Hepatocyte (in vitro differentiated cells): Measurements from ENCODE around the gene MAP3K3. TPM values are rescaled to one million over a fixed set of nuclear protein-coding genes. Genes with fewer than 3 reads are reported as not detected.

ENCODE experiments used
- DNase-seq: peaks from one replicate; pipeline ENCODE4 v3.0.0-alpha.2; 2016; ENCODE audit warnings: low spot score
- H2AFZ ChIP-seq: fragments of 200-600 bp; sonication (generic); 2 replicates; pipeline ENCODE4 v1.6.0; 2016; ENCODE audit warnings: antibody characterized with exemption, mild to moderate bottlenecking
- H3K27ac ChIP-seq: fragments of 200-600 bp; sonication (generic); 2 replicates; pipeline ENCODE4 v1.5.1; 2016; ENCODE audit warnings: mild to moderate bottlenecking
- H3K27me3 ChIP-seq: fragments of 200-600 bp; sonication (generic); 2 replicates; pipeline ENCODE4 v1.6.1; 2016
- H3K36me3 ChIP-seq: fragments of 200-600 bp; sonication (generic); replicated peaks from 2 replicates; pipeline ENCODE4 v1.5.1; 2016; ENCODE audit warnings: low read depth; ENCODE audit not compliant: insufficient read depth
- H3K4me1 ChIP-seq: fragments of 200-600 bp; sonication (generic); 2 replicates; pipeline ENCODE4 v1.5.1; 2016; ENCODE audit warnings: mild to moderate bottlenecking, moderate library complexity; ENCODE audit not compliant: insufficient read depth
- H3K4me2 ChIP-seq: fragments of 200-600 bp; sonication (generic); 2 replicates; pipeline ENCODE4 v1.6.0; 2016
- H3K4me3 ChIP-seq: fragments of 200-600 bp; sonication (generic); 2 replicates; pipeline ENCODE4 v1.5.1; 2016; ENCODE audit warnings: mild to moderate bottlenecking
- H3K79me2 ChIP-seq: fragments of 200-600 bp; sonication (generic); 2 replicates; pipeline ENCODE4 v1.6.0; 2017; ENCODE audit warnings: mild to moderate bottlenecking
- H3K9me2 ChIP-seq: fragments of 200-600 bp; sonication (generic); replicated peaks from 2 replicates; pipeline ENCODE4 v1.6.0; 2017; ENCODE audit warnings: mild to moderate bottlenecking; ENCODE audit not compliant: insufficient read depth
- H3K9me3 ChIP-seq: fragments of 200-600 bp; sonication (generic); 2 replicates; pipeline ENCODE4 v1.5.1; 2016; ENCODE audit warnings: low read depth, mild to moderate bottlenecking
- H4K20me1 ChIP-seq: fragments of 200-600 bp; sonication (generic); 2 replicates; pipeline ENCODE4 v1.6.0; 2016; ENCODE audit warnings: mild to moderate bottlenecking; ENCODE audit not compliant: insufficient read depth, poor library complexity, severe bottlenecking
- EZH2 ChIP-seq: fragments of 200-600 bp; sonication (generic); IDR thresholded peaks from 2 replicates; pipeline ENCODE4 v1.6.1; 2016; ENCODE audit warnings: antibody characterized with exemption, mild to moderate bottlenecking, borderline replicate concordance
- EZH2phosphoT487 ChIP-seq: fragments of 200-600 bp; sonication (generic); IDR thresholded peaks from one replicate; pipeline ENCODE4 v1.6.1; 2018; ENCODE audit warnings: antibody characterized with exemption, mild to moderate bottlenecking, low read depth, moderate library complexity; ENCODE audit not compliant: unreplicated experiment, severe bottlenecking
- WGBS: methylation state at CpG from one replicate; pipeline ENCODE4 v1.1.6; 2016; ENCODE audit warnings: low lambda C conversion rate; ENCODE audit errors: missing lambda C conversion rate; 5-methylcytosine and 5-hydroxymethylcytosine counted together
- polyA plus RNA-seq: library from polyadenylated mRNA; unstranded; fragments of >200 nt; fragmentation: Nextera tagmentation; extraction: Ambion mirVana; gene quantifications from 2 replicates; pipeline ENCODE4 v1.2.1, GENCODE V29; 2016
- total RNA-seq: library from RNA; depleted of rRNA; stranded (reverse); fragments of >200 nt; gene quantifications from 2 replicates; pipeline ENCODE4 v1.2.3, GENCODE V29; 2014
- TF ChIP-seq, protein P1 (sequence below): fragments of 200-600 bp; sonication (generic); IDR thresholded peaks from 2 replicates; pipeline ENCODE4 v1.5.1; 2016; ENCODE audit warnings: antibody characterized with exemption, mild to moderate bottlenecking; ENCODE audit not compliant: poor library complexity

Gene MAP3K3
- total and polyA plus RNA-seq, 2 experiments from 2014 or later: 13.4 to 15.5 TPM

- TF ChIP-seq EZH2phosphoT487: no peak
- no peak overlapping the region for H3K27ac ChIP-seq
- H3K9me3 ChIP-seq: no peaks in the 10 kb centered on the region
- no peak overlapping the region for H2AFZ ChIP-seq
- 68% methylated on average over 17 of the region's 24 CpGs for WGBS
- peak overlapping the region; percentile 94 for H3K4me2 ChIP-seq
- H3K4me1 ChIP-seq: peaks cover 15% of the 10 kb centered on the region
- no peaks in the 10 kb centered on the region for H3K79me2 ChIP-seq
- H3K36me3 ChIP-seq: no peaks in the 10 kb centered on the region
- H3K27me3 ChIP-seq: no peaks in the 10 kb centered on the region
- H3K9me2 ChIP-seq: no peaks in the 10 kb centered on the region
- H3K4me3 ChIP-seq: no peak overlapping the region
- no peak for DNase-seq
- no peaks in the 10 kb centered on the region for H4K20me1 ChIP-seq
Observed at GRCh38 chr17:63698381-63698885, 76.2 kb downstream of the MAP3K3 start.

GRCh38 chr17:63698886-63699637, 76.8 kb downstream of the MAP3K3 start:
- peak; percentile 45 for DNase-seq
- H3K36me3 ChIP-seq: no peaks in the 10 kb centered on the region
- H3K27ac ChIP-seq: peak overlapping the region; percentile 37
- H3K9me3 ChIP-seq: no peaks in the 10 kb centered on the region
- peak overlapping the region; percentile 94 for H3K4me2 ChIP-seq
- TF ChIP-seq EZH2 (no peak), EZH2phosphoT487 (no peak)
- TF ChIP-seq, protein P1, sequence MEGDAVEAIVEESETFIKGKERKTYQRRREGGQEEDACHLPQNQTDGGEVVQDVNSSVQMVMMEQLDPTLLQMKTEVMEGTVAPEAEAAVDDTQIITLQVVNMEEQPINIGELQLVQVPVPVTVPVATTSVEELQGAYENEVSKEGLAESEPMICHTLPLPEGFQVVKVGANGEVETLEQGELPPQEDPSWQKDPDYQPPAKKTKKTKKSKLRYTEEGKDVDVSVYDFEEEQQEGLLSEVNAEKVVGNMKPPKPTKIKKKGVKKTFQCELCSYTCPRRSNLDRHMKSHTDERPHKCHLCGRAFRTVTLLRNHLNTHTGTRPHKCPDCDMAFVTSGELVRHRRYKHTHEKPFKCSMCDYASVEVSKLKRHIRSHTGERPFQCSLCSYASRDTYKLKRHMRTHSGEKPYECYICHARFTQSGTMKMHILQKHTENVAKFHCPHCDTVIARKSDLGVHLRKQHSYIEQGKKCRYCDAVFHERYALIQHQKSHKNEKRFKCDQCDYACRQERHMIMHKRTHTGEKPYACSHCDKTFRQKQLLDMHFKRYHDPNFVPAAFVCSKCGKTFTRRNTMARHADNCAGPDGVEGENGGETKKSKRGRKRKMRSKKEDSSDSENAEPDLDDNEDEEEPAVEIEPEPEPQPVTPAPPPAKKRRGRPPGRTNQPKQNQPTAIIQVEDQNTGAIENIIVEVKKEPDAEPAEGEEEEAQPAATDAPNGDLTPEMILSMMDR: no peak
- 11% methylated on average over 18 of the region's 45 CpGs for WGBS
- H3K79me2 ChIP-seq: no peaks in the 10 kb centered on the region
- H3K9me2 ChIP-seq: no peaks in the 10 kb centered on the region
- peak overlapping the region; percentile 58 for H3K4me3 ChIP-seq
- H4K20me1 ChIP-seq: no peaks in the 10 kb centered on the region
- peak overlapping the region; percentile 60 for H2AFZ ChIP-seq
- H3K4me1 ChIP-seq: peaks cover 15% of the 10 kb centered on the region
- H3K27me3 ChIP-seq: no peaks in the 10 kb centered on the region

DNA sequence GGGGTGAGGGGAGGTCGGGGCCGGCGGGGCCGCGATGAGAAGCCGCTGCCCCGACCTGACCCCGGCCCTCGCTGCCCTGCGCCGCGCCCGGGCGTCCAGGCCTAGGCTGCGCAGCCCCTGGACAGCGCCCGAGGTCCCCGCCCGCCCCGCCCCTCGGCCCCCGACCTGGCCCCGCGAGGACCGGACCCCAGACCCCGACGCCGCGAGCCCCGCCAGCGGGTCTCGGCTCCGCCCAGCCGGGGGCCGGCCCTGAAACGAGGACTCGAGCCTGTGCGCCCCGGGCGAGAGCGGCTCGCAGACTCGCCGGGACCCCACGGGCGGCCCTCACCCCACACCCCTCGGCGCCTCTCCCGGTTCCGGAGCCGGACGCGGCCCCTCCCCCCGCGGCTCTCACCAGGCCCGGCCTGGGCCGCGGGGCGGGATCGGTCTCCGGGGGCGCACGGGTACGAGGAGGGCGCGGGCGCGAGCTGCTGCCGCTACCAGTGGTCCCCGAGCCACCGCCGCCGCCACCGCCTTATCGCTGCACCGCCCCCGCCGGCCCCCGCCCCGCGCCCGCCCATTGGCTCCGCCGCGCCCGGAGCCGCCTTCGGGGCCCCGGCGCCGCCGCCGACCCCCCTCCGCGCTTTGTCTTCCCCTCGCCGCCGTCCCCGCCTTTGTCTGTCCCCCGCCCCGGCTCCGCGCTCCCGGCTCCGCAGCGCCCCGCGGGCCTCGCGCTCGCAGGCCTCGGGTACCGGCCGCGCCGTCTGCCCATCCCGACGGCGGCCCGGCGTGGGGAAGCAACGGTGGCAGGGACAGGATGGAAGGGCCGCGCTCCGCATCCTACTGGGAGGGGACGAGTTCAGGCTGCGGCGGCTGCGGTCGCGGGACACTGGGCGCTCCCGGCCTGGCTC, 77.7 kb downstream of the MAP3K3 start, which contains the start of gene LIMD2:
LIMD2 (minus strand) TSS at position 488 of the 890 bp plus-strand sequence. CDS start 827 bp downstream, outside the sequence.
- Histone ChIP-seq H2AFZ (peak within 1 kb of the TSS; percentile 76), H3K9me3 (no peaks in the 10 kb centered on the region), H3K27ac (peak within 1 kb of the TSS; percentile 73), H3K27me3 (no peaks in the 10 kb centered on the region), H3K4me3 (peak within 1 kb of the TSS; percentile 58), H3K4me2 (peak within 1 kb of the TSS; percentile 94), H3K4me1 (peaks cover 15% of the 10 kb centered on the region), H3K9me2 (no peaks in the 10 kb centered on the region), H3K79me2 (no peaks in the 10 kb centered on the region), H4K20me1 (no peaks in the 10 kb centered on the region), H3K36me3 (no peaks in the 10 kb centered on the region)
- DNase-seq: peak; percentile 62
- WGBS: under 1% methylated on average over 50 of the region's 133 CpGs
- TF ChIP-seq, protein P1: no peak
- no peak for TF ChIP-seq EZH2
- no peak for TF ChIP-seq EZH2phosphoT487
